ENCODE results near the gene SIMC1.

The SIMC1 gene

DNA sequence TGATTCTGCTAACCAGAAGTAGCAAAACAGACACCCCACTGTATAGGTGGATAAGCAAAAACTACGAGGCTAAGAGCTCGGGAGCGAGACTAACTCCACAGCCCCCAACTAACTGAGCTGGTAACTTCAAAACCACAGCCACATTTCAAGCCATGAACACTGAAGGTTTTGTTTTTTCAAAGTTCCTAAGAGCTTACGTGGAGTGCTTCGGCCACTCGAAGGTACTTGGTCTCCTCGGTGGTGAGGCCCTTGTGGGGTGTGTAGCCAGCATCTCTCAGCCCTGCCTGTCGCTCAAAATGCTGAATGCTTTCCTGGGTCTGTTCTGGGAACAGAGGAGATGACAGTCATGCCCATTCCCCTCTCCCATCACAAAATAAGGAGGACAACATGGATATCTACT lies 112.2 kb downstream of the SIMC1 start:
- H3K27me3 ChIP-seq (ENCODE audit: control insufficient read depth, insufficient read depth, low read length), result no peaks in the 10 kb centered on the region
- H3K9ac ChIP-seq, result no peak overlapping the region
- H3K4me3 ChIP-seq (ENCODE audit: low read depth, low read length), result no peak overlapping the region
- no peak overlapping the region for H3K27ac ChIP-seq
- TF ChIP-seq, protein P1, sequence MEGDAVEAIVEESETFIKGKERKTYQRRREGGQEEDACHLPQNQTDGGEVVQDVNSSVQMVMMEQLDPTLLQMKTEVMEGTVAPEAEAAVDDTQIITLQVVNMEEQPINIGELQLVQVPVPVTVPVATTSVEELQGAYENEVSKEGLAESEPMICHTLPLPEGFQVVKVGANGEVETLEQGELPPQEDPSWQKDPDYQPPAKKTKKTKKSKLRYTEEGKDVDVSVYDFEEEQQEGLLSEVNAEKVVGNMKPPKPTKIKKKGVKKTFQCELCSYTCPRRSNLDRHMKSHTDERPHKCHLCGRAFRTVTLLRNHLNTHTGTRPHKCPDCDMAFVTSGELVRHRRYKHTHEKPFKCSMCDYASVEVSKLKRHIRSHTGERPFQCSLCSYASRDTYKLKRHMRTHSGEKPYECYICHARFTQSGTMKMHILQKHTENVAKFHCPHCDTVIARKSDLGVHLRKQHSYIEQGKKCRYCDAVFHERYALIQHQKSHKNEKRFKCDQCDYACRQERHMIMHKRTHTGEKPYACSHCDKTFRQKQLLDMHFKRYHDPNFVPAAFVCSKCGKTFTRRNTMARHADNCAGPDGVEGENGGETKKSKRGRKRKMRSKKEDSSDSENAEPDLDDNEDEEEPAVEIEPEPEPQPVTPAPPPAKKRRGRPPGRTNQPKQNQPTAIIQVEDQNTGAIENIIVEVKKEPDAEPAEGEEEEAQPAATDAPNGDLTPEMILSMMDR (IDR thresholded peaks at IDR 0.05), result no peak
- H2AFZ ChIP-seq, result no peak overlapping the region
- peaks cover 8% of the 10 kb centered on the region for H3K79me2 ChIP-seq
- no peaks in the 10 kb centered on the region for H3K36me3 ChIP-seq (ENCODE audit: control insufficient read depth, insufficient read depth, low read length)
- H3K4me2 ChIP-seq (ENCODE audit: low read length), result no peak overlapping the region
- no peaks in the 10 kb centered on the region for H3K9me3 ChIP-seq (ENCODE audit: control insufficient read depth, low read length)
- H3K4me1 ChIP-seq, result peaks cover 7% of the 10 kb centered on the region

DNA sequence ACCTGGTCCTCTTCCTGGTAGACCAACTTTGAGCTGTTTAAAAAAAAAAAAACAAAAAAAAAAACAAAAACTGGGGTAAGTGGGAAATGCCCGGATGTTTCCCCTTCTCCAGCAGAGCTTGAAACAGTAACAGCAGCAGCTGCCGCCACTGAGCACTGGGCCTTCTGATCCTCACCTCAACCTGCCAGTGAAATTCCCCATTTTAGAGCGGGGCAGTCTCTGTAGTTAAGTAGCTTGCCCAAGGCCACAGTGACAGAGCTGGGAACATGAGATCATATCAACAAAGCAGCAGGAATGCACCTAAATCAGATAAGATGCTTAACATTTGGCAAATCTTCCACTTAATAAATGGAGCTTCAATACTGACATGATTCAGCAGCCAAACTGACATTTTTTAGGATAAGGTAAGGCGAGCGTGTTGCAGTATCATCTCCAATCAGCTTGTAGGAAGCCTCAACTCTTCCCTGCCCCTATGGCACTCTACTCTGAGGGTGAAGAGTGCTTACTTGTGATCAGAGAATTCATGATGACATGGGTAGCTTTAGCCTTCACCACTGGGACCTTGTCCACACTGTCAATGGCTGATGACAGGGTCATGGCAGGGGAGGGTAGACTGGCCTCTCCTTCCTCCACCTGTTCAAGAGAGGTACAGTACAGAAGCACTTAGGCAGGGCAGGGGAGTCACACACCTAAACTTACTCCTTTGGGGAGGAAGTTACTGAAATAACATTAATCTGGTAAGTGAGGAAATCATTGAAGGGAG lies 114.1 kb downstream of the SIMC1 start:
- no peak overlapping the region for H2AFZ ChIP-seq
- H3K36me3 ChIP-seq (ENCODE audit: control insufficient read depth, insufficient read depth, low read length), result no peaks in the 10 kb centered on the region
- peak overlapping the region; percentile 24 for H3K27ac ChIP-seq
- H3K9ac ChIP-seq, result no peak overlapping the region
- peaks cover 17% of the 10 kb centered on the region for H3K79me2 ChIP-seq
- TF ChIP-seq, protein P1 (IDR thresholded peaks at IDR 0.05), result no peak
- H3K9me3 ChIP-seq (ENCODE audit: control insufficient read depth, low read length), result no peaks in the 10 kb centered on the region
- peaks cover 11% of the 10 kb centered on the region for H3K4me1 ChIP-seq
- H3K4me2 ChIP-seq (ENCODE audit: low read length), result no peak overlapping the region
- no peaks in the 10 kb centered on the region for H3K27me3 ChIP-seq (ENCODE audit: control insufficient read depth, insufficient read depth, low read length)
- H3K4me3 ChIP-seq (ENCODE audit: low read depth, low read length), result no peak overlapping the region

DNA sequence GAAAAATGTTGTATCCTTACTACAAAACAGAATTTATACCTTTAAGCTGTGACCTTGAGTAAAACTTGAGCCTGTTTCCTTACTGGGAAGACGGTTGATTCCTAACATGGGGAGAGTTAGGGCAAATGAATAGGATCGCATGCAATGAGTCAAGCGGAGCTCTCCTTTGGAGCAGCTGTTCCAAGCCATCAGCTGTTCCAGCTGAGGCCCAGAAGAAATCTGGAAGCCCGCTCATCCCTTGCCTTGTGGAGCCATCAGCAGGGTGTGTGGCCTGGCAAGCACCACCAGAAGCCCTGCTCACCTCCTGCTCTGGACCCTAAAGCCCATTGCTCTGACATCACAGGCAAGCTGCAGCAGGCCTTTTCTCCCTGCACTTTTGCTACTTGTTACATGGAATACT lies 115.3 kb downstream of the SIMC1 start:
- H3K4me1 ChIP-seq, result peaks cover 11% of the 10 kb centered on the region
- no peak overlapping the region for H2AFZ ChIP-seq
- H3K27ac ChIP-seq, result no peak overlapping the region
- TF ChIP-seq, protein P1 (IDR thresholded peaks at IDR 0.05), result no peak
- H3K36me3 ChIP-seq (ENCODE audit: control insufficient read depth, insufficient read depth, low read length), result no peaks in the 10 kb centered on the region
- H3K9ac ChIP-seq, result no peak overlapping the region
- peaks cover 20% of the 10 kb centered on the region for H3K79me2 ChIP-seq
- no peak overlapping the region for H3K4me3 ChIP-seq (ENCODE audit: low read depth, low read length)
- no peaks in the 10 kb centered on the region for H3K27me3 ChIP-seq (ENCODE audit: control insufficient read depth, insufficient read depth, low read length)
- H3K9me3 ChIP-seq (ENCODE audit: control insufficient read depth, low read length), result no peaks in the 10 kb centered on the region
- H3K4me2 ChIP-seq (ENCODE audit: low read length), result no peak overlapping the region

DNA sequence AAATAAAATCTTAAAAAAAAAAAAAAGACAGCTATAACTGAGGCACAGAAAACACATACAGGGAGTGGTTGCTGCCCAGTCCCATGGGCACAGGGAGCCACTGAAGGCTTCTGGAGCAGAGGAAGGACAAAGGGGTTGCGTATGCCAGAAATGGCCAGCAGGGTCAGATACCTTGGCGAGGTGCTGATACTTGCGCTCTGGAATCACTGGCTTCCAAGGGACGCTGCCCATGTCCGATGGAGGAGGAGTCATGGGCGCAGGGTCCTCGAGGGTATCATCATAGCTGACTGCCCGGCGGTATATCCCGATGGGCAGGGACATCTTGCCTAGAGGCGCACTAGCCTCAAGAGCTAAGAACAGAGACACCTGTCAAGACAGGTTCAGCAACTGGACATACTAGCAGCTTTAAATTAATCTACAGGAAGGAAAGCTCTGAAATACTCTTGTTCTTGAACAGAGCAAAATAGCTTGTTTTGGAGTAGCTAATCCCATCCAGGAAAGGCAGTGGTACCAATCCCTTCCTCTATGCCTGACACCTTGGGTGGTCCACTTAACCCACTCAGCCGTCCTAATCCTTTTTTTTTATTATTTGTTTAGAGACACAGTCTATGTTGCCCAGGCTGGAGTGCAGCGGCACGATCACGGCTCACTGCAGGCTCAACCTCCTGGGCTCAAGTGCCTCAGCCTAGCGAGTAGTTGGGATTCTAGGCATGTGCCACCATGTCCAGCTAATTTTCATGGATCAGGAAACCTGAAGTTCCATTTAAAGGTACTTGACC lies 117.4 kb downstream of the SIMC1 start:
- Histone ChIP-seq H3K4me1 (peaks cover 11% of the 10 kb centered on the region), H3K27me3 (ENCODE audit: control insufficient read depth, insufficient read depth, low read length) (no peaks in the 10 kb centered on the region), H3K9me3 (ENCODE audit: control insufficient read depth, low read length) (no peaks in the 10 kb centered on the region), H3K36me3 (ENCODE audit: control insufficient read depth, insufficient read depth, low read length) (no peaks in the 10 kb centered on the region), H3K27ac (no peak overlapping the region), H3K9ac (no peak overlapping the region), H3K4me3 (ENCODE audit: low read depth, low read length) (no peak overlapping the region), H2AFZ (no peak overlapping the region), H3K4me2 (ENCODE audit: low read length) (no peak overlapping the region), H3K79me2 (peaks cover 21% of the 10 kb centered on the region)
- TF ChIP-seq, protein P1 (IDR thresholded peaks at IDR 0.05), result no peak
